Pericardium fibroblast (primary cell): ENCODE measurements around the gene OR7A5. TPM values are rescaled to one million over a fixed set of nuclear protein-coding genes. Genes with fewer than 3 reads are reported as not detected.

Source experiments
- total RNA-seq: library from RNA; depleted of rRNA; stranded (reverse); fragments of >200 nt; gene quantifications from 2 replicates; pipeline ENCODE4 v1.2.3, GENCODE V29; 2015

Gene OR7A5
- not detected in 2 replicates for total RNA-seq

DNA sequence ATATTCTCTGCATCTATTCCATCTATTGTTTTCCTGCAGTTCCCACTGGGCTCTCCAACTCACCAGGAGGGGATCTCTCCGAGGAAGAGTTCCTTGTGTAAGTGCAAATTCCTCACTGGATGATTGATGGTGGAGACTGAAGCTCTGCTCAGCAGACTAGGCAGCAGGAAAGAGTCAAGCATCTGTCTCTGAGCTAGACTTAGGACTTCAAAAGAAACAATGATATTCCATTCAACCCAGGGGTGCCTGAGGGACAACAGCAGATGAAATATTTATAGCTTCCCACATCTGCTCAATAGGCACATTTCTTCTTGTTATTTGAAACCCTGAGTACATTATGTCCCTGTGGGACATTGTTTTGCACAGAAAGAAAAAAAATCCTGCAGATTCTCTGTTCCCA is at the start of gene OR7A5, which contains the start of gene OR7C1:
Gene OR7A5 (minus strand): TSS at position 175 of the 400 bp plus-strand sequence. CDS start 6,944 bp downstream, outside the sequence.
Gene OR7C1 (minus strand): TSS at position 175 of the 400 bp plus-strand sequence. CDS start 35,049 bp downstream, outside the sequence.

DNA sequence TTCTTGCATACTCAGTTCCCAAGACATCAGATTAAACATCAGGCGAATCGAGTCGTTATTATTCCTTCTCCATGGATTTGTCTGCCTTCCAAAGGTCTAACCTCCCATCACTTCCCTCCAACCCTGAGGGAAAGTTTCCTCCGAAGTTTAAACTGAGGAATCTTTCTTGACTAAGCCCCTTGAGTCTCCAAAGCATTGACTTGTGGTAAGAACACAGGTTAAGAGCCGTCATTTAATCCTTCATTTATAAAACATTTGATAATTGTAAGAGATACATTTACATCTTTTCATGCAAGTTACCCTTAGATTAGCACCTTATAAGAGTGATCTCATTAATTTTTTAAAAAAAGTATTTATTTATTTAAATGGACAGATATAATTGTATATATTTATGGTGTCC is 13.8 kb upstream of the OR7A5 start, which contains the start of gene OR7A10:
Gene OR7A10 (minus strand): TSS at position 101 of the 400 bp plus-strand sequence. CDS start 7,045 bp downstream, outside the sequence.

DNA sequence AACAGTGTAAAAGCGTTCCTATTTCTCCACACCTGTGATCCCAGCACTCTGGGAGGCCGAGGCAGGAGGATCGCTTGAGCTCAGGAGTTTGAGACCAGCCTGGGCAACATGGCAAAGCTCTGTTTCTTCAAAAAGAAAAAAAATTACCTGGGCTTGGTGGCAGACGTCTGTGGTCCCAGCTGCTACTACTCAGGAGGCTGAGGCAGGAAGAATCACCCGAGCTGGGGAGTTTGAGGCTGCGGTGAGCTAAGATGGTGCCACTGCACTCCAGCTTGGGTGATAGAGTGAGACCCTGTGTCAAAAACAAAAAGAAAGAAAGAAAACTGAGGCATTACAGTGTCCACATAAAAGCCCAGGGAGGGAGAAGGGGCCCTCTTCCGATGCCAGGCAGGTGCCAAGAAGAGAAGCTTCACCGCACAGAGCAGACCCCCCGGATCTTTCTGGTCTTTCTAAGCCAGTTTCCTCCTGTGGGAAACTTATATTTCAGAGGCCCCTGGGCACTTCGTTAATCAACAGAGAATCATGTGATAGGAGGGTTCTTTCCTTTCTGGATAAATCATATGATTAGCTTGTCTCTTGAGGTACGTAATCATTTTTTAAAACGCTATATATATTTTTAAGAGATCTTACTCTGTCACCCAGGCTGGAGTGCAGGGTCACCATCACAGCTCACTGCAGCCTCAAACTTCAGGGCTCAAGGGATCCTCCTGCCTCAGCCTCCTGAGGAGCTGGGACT is 56.7 kb downstream of the OR7A5 start, which contains the start of gene ADGRE2:
Gene ADGRE2 (minus strand): TSS at position 451 of the 736 bp plus-strand sequence. CDS start 1,804 bp downstream, outside the sequence.

Other genes with a start within 250 kb of the OR7A5 start
- gene ADGRE3, start 160.3 kb downstream of the OR7A5 start, total RNA-seq: not detected in 2 replicates
- gene ZNF333, start 145.1 kb downstream of the OR7A5 start, total RNA-seq: 10.9 and 17.6 TPM in 2 replicates
- gene ADGRE2, start 56.6 kb downstream of the OR7A5 start, total RNA-seq: 0.09 and 0.93 TPM in 2 replicates
- gene OR7C1, start within 50 bp of the OR7A5 start, total RNA-seq: not detected in 2 replicates
- gene OR7A10, start 13.7 kb upstream of the OR7A5 start, total RNA-seq: not detected in 2 replicates
- not detected in 2 replicates for gene OR7A17, start 50.9 kb upstream of the OR7A5 start, total RNA-seq
- gene OR7C2, start 106.3 kb upstream of the OR7A5 start, total RNA-seq: not detected in 2 replicates
- gene SLC1A6, start 144.7 kb upstream of the OR7A5 start, total RNA-seq: not detected in 2 replicates
- not detected in 2 replicates for gene CASP14, start 214.3 kb upstream of the OR7A5 start, total RNA-seq
- gene OR1I1, start 247.0 kb upstream of the OR7A5 start, total RNA-seq: not detected in 2 replicates